ENCODE data around the gene ZNF326.
A peak's percentile ranks its signal among the peaks of the same experiment; 100 is the strongest.
"Not testable (repeated sequence)": the region's sequence is repeated elsewhere in the genome, so short reads cannot be mapped to it uniquely, and the experiment has no call there.

Gene ZNF326

DNA sequence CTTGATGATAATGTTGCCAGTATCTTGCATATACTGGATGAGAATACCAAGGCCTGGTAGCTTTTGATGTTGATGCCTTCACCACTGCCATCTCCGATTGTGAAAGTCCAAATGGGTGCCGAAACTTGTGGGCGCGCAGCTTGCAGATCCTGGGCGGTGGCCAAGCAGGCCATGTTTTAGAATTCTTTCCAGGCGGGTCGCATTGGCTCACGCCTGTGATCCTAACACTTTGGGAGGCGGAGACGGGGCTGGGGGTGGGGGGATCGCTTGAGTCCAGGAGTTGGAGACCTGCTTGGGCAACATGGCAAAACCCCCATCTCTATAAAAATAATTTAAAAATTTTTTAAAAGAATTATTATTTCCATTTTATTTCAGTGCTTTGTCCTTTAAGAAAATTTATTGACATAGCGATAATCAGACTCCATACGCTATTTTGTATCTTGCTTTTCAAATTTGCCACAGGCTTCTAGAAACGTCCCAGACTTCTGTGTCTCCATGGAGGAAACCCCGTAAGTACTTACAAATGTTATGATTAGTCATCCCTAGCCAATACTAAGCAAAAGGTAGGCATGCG, 592 bp upstream of the ZNF326 start:
- Histone ChIP-seq H3K36me3 (ENCODE audit: low read length) (no peaks in the 10 kb centered on the region), H3K79me2 (ENCODE audit: insufficient read depth, low read length) (peaks cover 42% of the 10 kb centered on the region), H3K4me3 (ENCODE audit: insufficient read depth, low read length, poor library complexity, severe bottlenecking) (peak overlapping the region; percentile 90), H2AFZ (ENCODE audit: low read depth, low read length, severe bottlenecking) (peak overlapping the region; percentile 91), H3F3A (ENCODE audit: insufficient read depth) (peaks cover 3% of the 10 kb centered on the region; the same call in 1 of the 2 replicates), H4K20me1 (ENCODE audit: low read depth, low read length) (no peaks in the 10 kb centered on the region), H3K9me2 (replicated peaks; ENCODE audit: insufficient read depth, low read length) (no peaks in the 10 kb centered on the region), H3K9me3 (ENCODE audit: insufficient read depth, low read length) (no peaks in the 10 kb centered on the region), H3K27me3 (ENCODE audit: low read length) (no peaks in the 10 kb centered on the region), H3K27ac (ENCODE audit: low read depth, low read length) (no peak overlapping the region), H3K9ac (ENCODE audit: low read length) (peak overlapping the region; percentile 89), H3K4me2 (ENCODE audit: low read depth, low read length, poor library complexity, severe bottlenecking) (peak overlapping the region; percentile 83)
- TF ChIP-seq, protein P1, sequence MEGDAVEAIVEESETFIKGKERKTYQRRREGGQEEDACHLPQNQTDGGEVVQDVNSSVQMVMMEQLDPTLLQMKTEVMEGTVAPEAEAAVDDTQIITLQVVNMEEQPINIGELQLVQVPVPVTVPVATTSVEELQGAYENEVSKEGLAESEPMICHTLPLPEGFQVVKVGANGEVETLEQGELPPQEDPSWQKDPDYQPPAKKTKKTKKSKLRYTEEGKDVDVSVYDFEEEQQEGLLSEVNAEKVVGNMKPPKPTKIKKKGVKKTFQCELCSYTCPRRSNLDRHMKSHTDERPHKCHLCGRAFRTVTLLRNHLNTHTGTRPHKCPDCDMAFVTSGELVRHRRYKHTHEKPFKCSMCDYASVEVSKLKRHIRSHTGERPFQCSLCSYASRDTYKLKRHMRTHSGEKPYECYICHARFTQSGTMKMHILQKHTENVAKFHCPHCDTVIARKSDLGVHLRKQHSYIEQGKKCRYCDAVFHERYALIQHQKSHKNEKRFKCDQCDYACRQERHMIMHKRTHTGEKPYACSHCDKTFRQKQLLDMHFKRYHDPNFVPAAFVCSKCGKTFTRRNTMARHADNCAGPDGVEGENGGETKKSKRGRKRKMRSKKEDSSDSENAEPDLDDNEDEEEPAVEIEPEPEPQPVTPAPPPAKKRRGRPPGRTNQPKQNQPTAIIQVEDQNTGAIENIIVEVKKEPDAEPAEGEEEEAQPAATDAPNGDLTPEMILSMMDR (IDR thresholded peaks at IDR 0.05; ENCODE audit: insufficient read depth, low read length, poor library complexity, severe bottlenecking), result no peak
- TF ChIP-seq EZH2phosphoT487 (conservative IDR thresholded peaks at IDR 0.05; ENCODE audit: low read length), result no peak

DNA sequence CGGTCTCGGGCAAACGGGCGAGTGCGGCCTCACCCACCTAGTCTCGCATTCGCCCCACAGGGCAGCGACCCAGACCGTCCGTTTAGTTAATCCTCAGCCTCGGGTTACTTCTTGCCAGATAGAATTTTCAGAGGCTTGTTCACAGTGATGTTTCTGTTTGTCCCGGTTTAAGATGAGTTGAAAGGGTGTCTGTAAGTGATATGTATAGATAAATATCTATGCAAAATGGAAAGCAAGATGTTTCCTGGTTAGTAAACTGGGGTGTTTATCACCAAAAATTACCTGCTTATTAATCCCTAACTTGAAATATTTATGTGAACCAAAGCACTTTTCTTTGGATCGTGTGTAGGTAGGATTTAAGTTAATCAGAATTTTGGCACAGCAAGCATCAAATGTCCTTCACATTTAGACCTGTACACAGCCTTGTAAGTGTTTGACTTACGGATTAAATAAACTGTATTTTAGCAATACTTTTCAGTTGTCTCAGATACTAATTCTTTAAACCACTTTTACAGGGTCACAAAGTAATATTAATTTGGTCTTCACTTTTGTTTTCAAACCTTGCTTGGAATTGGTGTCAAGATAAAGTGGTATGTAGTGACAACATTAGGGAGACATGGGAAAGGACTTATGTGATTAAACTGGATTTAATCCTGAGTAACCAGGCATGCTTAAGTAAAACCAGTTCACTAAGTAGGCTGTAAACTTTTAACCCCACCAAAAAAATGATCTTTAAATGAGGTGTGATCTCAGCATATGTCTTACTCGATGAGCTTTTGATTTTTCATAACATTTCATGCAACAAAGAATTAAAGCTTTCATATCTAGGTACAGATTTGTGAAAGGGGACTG, 914 bp downstream of the ZNF326 start:
- Histone ChIP-seq H3K27me3 (ENCODE audit: low read length) (no peaks in the 10 kb centered on the region), H2AFZ (ENCODE audit: low read depth, low read length, severe bottlenecking) (peak overlapping the region; percentile 91), H3K36me3 (ENCODE audit: low read length) (no peaks in the 10 kb centered on the region), H3K4me2 (ENCODE audit: low read depth, low read length, poor library complexity, severe bottlenecking) (peak overlapping the region; percentile 83), H3F3A (ENCODE audit: insufficient read depth) (peaks cover 3% of the 10 kb centered on the region; the same call in 1 of the 2 replicates), H3K9me3 (ENCODE audit: insufficient read depth, low read length) (no peaks in the 10 kb centered on the region), H4K20me1 (ENCODE audit: low read depth, low read length) (no peaks in the 10 kb centered on the region), H3K27ac (ENCODE audit: low read depth, low read length) (peak overlapping the region; percentile 65), H3K9ac (ENCODE audit: low read length) (peak overlapping the region; percentile 89), H3K79me2 (ENCODE audit: insufficient read depth, low read length) (peaks cover 56% of the 10 kb centered on the region), H3K9me2 (replicated peaks; ENCODE audit: insufficient read depth, low read length) (no peaks in the 10 kb centered on the region), H3K4me3 (ENCODE audit: insufficient read depth, low read length, poor library complexity, severe bottlenecking) (peak overlapping the region; percentile 90)
- no peak for TF ChIP-seq EZH2phosphoT487 (conservative IDR thresholded peaks at IDR 0.05; ENCODE audit: low read length)
- TF ChIP-seq, protein P1 (IDR thresholded peaks at IDR 0.05; ENCODE audit: insufficient read depth, low read length, poor library complexity, severe bottlenecking), result no peak

DNA sequence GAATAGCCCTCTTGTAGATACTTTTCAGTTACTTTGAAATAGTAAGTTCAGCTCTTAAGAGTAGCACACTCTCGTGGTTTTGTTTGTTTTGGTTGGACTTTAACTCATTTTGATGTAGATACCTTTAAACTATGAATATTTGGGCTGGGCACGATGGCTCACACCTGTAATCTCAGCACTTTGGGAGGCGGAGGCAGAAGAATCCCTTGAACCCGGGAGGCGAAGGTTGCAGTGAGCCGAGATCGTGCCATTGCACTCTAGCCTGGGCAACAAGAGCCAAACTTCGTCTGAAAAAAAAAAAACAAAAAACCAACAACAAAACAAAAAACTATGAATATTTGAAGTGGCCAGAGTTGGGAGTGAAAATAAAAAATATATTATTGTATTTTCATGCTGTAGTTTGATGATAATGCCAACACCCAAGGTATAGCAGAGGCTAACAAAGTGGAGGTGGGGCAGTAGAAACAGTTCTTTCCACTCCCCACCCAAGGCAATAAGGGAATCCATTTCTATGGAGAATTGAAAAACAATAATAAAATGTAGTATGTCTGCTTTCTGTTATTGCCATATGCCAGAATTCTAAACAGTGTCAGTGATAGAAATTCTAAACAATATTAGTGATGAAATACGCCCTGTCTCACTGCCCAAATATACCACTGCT, 1.7 kb downstream of the ZNF326 start:
- Histone ChIP-seq H3F3A (ENCODE audit: insufficient read depth) (peaks cover 3% of the 10 kb centered on the region; the same call in 1 of the 2 replicates), H3K36me3 (ENCODE audit: low read length) (no peaks in the 10 kb centered on the region), H3K4me3 (ENCODE audit: insufficient read depth, low read length, poor library complexity, severe bottlenecking) (peak overlapping the region; percentile 90), H3K79me2 (ENCODE audit: insufficient read depth, low read length) (peaks cover 63% of the 10 kb centered on the region), H2AFZ (ENCODE audit: low read depth, low read length, severe bottlenecking) (no peak overlapping the region), H3K9me3 (ENCODE audit: insufficient read depth, low read length) (no peaks in the 10 kb centered on the region), H3K9ac (ENCODE audit: low read length) (peak overlapping the region; percentile 89), H3K4me2 (ENCODE audit: low read depth, low read length, poor library complexity, severe bottlenecking) (peak overlapping the region; percentile 83), H3K27ac (ENCODE audit: low read depth, low read length) (no peak overlapping the region), H3K9me2 (replicated peaks; ENCODE audit: insufficient read depth, low read length) (no peaks in the 10 kb centered on the region), H3K27me3 (ENCODE audit: low read length) (no peaks in the 10 kb centered on the region), H4K20me1 (ENCODE audit: low read depth, low read length) (no peaks in the 10 kb centered on the region)
- TF ChIP-seq, protein P1 (IDR thresholded peaks at IDR 0.05; ENCODE audit: insufficient read depth, low read length, poor library complexity, severe bottlenecking), result no peak
- no peak for TF ChIP-seq EZH2phosphoT487 (conservative IDR thresholded peaks at IDR 0.05; ENCODE audit: low read length)

DNA sequence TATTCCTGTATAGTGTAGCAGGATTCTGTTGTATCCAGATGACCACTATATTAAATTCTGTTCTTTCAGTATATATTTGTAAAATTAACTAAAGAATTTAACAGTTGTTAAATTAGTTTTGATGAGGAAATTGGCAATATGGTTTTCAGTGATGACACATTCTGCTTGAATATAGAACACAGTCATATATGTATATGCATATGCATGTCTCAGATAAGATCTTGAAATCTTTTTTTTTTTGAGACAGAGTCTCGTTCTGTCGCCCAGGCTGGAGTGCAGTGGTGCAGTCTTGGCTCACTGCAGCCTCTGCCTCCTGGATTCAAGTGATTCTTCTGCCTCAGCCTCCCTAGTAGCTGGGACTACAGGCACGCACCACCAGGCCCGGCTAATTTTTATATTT, 2.2 kb downstream of the ZNF326 start:
- not testable (repeated sequence) for H3K27me3 ChIP-seq (ENCODE audit: low read length); H3K9me3 ChIP-seq (ENCODE audit: insufficient read depth, low read length); H3F3A ChIP-seq (ENCODE audit: insufficient read depth); H2AFZ ChIP-seq (ENCODE audit: low read depth, low read length, severe bottlenecking); H3K27ac ChIP-seq (ENCODE audit: low read depth, low read length); H4K20me1 ChIP-seq (ENCODE audit: low read depth, low read length); H3K4me3 ChIP-seq (ENCODE audit: insufficient read depth, low read length, poor library complexity, severe bottlenecking); H3K9me2 ChIP-seq (replicated peaks; ENCODE audit: insufficient read depth, low read length); H3K36me3 ChIP-seq (ENCODE audit: low read length); H3K9ac ChIP-seq (ENCODE audit: low read length)
- Histone ChIP-seq H3K79me2 (ENCODE audit: insufficient read depth, low read length) (peaks cover 69% of the 10 kb centered on the region), H3K4me2 (ENCODE audit: low read depth, low read length, poor library complexity, severe bottlenecking) (peak overlapping the region; percentile 83)
